ENCODE results near the gene ZBTB48.

Gene ZBTB48

DNA sequence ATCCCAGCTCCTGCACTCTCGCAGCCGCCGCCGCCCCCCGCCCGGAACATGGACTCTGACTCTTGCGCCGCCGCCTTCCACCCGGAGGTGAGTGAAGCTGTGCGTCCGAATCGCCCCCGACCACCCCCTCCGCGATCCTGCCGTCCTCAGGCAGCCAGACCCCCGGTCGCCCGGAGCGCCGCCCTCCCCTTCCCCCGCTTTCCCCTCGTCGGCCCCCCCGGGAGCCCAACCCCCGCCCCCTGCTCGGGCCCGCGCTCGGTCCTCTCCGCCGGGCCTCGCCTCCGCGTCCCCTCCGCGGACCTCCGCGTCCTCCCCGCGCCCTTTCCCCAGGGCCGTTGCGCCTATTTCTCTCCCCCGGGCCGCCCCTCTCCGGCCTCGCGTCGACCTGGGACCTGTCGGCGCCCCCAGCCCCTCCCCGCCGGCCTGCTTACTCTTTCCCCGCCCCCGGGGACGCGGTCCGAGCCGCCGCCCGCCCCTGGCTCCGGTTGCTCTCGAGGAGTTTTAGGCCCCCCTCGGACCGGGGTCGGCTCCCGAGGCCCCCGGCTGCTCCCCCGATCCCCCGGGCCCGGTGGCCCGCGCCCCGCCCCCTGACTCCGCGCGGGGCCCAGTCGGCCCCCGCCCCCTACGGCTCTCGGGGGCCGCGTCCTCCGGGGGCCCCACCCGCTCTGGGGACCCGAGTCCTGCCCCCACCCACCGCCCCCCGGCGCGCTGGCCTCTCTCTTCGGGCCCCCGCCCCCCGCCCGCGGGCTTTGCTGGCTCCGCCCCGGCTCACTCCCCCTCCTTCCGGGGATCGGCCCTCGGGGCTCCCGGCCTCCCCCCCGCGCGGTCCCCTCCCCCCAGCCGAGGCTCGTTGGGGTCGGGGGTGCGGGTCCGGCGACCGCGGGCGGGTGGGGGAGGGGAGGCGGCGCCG, 34.5 kb downstream of the ZBTB48 start:
- peak; percentile 44 for DNase-seq

DNA sequence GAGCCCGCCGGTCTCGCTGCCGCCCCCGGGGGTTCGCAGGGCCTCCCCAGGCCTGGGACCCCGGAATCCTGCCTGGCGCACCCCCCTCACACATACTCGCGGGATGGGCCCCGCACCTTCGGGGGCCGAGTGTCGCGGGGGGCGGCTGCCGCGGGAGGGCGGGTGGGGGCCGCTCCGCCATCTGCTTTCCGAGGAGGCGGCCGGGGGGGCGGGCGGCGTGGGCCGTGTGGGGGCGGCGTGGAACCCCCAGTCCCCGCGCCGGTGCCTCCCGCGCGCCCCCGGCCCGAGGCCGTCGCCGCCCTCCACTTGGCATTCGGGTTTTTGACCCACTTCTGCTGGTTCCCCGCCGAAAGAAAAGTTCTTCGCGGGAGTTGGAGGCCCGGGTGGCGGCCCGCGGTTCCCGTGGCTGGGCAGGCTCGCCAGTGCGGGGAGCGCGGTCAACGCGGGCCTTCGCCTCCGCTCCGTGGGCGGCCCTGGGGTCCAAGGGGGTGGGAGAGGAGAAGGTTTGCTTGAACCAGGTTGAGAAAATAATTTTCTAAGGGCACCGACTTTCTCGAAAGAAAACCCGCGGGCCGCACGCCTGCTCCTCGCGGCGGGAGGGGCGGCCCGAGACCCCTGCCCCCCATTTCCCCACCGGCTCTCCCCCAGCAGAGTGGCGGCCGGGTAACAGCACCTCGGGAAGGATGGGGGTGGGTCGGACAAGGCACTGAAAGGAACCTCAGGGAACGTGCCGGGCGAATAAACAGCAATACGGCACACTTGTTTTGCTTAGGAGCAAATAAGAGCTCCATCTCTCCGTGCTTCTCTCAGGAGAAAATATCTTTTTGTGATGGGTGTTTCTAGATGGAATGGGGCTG, 35.4 kb downstream of the ZBTB48 start:
- no peak for DNase-seq

DNA sequence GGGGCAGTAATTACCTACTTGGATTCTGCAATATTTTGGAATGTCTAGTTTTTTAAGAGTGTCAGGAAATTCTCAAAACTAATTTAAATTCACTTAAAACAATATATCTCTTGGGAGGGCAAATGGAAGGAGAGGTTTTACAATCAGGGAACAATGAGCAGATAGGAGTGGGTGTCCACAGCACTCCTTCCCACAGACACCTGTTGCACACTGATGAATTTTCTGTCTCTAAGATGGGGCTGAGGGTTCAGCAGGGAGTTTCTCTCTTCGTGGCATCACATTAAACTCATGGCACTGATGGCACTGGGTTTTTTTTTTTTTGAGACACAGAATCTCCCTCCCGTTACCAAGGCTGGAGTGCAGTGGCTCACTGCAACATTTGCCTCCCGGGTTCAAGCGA, 39.3 kb downstream of the ZBTB48 start:
- DNase-seq, result no peak

DNA sequence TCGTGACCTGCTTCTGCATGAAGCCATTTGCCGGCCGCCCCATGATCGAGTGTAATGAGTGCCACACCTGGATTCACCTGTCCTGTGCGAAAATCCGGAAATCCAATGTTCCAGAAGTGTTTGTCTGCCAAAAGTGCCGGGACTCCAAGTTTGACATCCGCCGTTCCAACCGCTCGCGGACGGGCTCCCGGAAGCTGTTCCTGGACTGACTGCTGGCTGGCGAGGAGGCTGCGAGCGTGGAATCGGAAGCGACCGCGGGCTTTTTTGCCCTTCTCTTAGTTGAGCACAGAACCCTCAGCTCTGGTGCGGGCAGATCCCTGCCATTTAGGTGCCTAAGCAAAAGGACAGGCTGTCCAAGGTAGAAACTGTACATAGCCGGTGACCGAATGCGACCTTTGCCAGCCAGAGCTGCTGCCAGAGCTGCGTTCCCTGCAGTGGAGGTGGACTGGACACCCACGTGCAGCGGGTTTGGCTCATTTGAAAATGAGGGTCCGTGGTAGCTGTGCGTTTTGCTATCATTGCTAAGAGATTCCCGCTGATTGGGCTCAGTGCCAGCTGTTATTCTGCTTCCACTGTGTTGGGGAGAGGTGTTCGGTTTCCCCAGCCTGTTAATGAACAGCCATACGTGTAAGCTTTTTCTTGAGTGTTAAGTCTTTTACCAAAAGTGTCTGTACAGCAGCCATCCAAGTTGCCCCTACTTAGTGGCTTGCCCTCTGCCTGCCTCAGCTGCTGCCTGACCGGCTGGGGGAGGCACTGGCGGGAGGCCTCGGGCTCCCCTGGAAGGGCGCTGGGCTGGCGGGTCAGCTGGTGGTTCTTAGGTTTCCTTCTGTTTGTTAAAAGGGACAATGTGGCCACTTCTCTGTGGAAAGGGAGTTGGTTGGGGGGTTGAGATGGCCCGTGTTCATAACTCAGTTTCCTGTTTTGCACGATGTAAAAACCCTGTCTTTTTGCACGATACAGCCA, 41.9 kb downstream of the ZBTB48 start:
- no peak for DNase-seq

DNA sequence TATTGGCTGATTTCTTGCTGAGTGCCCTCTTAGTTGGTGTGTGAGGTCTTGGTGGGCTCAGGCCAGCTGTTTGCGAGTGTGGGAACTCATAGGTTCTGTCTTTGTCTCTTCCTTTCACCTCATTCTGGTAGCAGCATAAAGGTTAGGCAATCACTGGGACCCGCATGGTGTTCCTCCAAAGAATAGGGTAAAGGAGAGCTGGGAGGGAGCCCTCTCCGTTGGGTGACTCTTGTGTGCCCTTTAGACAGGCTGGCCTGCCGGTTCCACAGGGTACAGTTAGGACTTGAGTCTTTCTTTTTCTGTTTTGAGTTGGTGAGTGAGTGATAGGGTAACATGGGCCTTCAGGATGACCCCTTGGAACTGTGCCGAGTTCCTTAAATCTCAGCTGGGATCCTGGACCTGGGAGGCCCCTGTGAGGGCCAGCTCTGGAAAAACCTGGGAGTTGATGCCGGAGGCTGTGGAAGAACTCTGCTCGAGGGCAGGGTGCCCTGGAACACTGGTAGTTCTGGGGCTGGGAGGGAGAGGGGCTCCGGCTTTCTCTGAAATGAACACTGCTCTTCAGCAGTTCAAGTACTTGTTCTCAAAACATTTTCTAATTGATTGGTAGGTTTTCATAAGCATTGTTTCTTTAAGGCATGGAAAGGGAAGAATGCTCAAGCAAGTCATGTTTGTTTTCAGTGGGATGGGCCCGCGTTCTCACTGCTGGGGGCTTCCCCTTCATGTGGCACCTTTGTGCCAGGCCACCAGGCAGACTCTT, 42.8 kb downstream of the ZBTB48 start:
- DNase-seq, result no peak

DNA sequence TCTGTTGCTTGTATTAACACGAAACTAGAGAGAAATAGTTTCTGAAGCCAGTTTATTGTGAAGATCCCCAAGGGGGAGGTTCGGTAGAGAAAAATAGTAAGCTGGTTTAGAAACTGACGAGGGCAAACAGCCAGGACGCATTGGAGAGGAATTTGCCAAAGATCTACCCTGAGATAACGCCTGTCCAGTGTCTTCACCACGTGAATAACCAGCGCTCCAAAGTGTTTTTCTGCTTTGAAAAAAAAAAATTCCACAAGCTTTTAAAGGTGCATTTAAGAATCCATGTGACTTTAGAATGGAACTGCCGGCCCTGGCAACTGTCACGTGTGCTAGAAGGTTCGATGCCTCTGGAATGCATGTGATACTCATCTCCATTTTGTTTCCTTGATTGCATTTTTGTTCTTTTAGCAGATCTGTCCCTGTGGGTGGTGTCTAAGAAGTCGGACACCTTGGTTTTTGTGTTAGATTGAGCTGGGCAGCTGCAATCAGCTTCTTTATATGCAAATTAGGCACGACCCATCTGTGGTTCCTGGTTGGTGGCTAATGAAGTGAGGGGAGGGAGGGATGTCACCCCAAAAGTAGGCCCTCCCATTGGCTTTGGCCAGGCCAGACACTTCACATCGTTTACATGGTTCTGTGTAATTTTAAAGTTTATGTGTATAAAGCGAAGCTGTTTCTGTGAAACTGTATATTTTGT, 43.6 kb downstream of the ZBTB48 start:
- no peak for DNase-seq

DNA sequence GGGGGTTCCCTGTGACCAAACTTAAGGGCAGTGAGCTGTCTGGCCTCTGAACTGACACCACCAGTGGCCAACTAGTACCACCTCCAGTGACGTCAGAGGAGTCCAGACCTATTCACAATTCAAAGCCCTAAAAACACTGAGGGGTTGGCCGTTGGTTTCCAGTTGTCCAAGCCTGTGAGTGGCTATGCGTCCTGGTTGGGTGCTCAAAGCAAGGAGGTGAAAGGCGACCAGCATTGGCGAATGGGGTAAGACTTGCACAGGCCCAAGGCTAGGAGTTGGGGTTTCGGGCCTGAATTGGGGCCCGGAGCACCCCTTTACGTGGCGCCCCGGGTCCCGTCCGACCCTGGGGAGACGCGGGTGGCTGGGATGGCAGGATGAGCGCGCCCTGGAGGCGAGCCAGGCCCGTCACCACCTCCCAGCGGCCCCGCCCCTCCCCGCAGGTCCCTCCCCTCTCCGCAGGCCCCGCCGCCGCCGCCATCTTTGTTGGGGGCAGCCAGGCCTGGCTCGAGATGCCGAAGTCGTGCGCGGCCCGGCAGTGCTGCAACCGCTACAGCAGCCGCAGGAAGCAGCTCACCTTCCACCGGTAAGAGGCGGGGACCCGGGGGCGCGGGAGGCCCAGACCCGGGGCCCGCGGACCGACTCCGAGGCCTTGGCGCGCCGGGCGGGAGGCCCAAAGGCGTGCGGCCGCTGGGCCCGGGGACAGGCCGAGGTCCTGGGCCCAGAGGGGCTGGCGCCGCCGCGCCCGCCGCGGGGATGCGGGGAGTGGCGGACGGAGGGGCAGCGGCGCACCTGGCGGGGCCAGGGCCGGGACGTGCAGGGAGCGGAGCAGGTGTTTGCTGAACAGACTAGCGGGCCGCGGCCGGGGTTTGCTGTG, 45.2 kb downstream of the ZBTB48 start, which contains the start of gene THAP3:
TSS of gene THAP3 (plus strand) at position 159 of the 874 bp plus-strand sequence. CDS start at position 510, 351 bp downstream.
- DNase-seq, result peak; percentile 85

DNA sequence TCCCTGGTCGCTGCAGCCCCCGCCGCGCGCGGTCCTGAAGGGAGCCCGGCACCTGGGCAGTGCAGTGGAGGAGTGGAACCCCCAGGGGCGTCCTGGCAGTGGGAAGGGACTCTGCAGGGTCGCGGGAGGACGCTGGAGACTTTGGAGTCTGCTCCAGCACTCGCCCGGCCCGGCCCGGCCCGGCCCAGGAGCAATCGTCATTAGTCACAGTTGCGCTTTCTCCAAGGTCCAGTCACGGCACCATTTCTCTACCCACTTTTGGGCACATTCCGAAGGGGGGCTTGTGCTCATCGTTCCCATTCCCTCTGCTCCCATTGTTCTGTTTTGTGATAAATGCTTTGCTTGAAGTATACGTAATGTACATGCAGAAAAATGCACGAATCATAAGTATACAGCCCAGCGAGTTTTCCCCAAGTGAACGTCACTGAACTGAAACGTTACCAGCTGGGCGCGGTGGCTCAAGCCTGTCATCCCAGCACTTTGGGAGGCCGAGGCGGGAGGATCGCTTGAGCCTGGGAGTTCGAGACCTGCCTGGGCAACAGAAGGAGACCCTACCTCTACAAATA, 45.9 kb downstream of the ZBTB48 start:
- DNase-seq, result no peak

DNA sequence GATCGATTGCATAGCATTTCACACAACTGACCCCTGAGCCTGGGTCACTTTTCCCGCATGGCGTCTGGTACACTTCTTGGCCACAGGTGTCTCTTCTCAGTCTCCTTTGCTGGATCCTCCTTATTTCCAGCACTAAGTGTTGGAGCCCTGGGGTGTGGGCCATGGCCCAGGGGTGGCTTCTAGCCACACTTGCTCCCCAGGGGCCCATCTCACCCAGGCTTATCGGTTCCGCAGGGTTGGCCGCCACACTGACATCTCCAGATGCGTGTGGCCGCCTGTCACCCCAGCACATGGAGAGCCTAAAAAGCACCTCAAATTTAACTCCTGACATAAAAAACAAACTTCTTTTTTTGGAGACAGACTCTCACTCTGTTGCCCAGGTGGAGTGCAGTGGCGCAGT, 47.2 kb downstream of the ZBTB48 start:
- no peak for DNase-seq

DNA sequence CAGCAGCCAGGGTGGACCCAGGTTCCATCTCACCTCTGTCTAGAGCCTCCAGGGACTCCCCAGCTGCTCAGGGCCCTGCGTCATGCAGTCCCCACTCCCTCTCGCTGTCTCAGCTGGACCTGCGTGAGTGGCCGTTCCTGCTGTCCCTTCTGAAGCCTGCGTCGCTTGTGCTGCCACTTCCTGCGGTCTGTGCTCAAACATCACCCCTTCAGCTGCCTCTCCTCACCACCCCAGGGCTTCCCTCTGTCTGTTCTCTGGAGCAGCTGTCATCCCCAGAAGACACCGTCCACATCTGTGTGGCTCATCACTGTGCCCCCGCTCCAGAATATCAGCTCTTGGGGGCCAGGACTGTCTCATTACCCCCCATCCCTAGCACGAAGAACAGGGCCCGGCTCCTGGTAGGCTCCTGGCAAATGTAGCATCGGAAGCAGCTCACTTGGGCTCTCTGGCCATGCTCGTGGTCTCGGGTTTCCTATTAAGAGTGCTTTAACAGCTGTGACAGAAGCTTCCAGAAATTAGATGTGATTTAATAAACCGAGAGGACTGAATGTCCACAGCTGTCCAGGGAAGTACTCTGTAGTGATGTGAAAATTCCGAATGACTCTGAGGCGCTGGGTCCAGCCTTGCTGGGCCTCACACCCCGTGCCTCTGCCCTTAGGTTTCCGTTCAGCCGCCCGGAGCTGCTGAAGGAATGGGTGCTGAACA, 48.2 kb downstream of the ZBTB48 start:
- no peak for DNase-seq

DNA sequence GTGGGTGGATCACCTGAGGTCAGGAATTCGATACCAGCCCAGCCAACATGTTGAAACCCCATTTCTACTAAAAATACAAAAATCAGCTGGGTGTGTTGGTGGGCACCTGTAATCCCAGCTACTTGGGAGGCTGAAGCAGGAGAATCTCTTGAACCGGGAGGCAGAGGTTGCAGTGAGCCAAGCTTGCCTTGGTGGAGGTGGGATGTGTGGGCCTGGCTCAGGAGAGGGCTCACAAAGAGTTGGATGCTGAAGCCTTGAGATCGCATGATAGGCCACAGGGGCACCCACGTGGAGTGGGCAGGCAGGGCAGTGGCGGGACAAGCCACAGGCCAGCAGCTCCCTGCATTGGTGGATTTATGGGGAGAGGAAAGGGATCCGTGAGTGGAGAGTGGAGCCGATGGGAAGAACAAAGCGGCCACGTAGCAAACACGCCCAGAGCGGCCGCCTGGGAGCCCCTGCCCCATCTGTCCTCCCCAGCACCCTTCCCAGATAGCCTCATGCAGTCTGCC, 49.2 kb downstream of the ZBTB48 start:
- no peak for DNase-seq

DNA sequence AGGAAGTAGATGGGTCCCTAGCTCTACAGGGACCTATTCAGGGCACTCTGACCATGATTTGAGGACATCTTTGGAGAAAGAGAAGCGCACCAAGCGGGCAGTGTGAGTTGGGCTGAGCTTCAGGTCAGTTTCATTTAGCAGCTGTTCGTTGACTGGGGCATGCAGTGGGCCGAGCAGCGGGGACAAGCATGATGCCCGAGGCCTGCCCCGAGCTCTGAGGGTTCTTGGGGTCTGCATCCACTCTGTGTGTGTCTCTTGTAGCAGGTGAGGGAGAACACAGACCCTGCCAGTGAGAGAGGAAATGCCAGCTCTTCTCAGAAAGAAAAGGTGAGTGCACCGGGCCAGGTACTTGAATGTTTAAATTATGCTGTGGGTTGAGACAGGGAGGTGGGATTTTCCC, 50.2 kb downstream of the ZBTB48 start:
- DNase-seq, result no peak

DNA sequence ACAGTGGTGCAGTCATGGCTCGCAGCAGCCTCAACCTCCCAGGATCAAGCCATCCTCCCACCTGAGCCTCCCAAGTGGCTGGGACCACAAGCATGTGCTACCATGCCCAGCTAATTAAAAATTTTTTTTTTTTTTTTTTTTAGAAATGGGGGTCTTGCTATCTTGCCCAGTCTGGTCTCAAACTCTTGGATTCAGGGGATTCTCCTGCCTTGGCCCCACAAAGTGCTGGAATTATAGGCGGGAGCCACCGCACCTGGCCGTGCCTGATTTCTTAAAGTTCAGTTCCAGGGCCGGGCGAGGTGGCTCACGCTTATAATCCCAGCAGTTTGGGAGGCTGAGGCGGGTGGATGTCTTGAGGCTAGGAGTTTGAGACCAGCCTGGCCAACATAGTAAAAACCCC, 51.3 kb downstream of the ZBTB48 start:
- DNase-seq, result no peak

DNA sequence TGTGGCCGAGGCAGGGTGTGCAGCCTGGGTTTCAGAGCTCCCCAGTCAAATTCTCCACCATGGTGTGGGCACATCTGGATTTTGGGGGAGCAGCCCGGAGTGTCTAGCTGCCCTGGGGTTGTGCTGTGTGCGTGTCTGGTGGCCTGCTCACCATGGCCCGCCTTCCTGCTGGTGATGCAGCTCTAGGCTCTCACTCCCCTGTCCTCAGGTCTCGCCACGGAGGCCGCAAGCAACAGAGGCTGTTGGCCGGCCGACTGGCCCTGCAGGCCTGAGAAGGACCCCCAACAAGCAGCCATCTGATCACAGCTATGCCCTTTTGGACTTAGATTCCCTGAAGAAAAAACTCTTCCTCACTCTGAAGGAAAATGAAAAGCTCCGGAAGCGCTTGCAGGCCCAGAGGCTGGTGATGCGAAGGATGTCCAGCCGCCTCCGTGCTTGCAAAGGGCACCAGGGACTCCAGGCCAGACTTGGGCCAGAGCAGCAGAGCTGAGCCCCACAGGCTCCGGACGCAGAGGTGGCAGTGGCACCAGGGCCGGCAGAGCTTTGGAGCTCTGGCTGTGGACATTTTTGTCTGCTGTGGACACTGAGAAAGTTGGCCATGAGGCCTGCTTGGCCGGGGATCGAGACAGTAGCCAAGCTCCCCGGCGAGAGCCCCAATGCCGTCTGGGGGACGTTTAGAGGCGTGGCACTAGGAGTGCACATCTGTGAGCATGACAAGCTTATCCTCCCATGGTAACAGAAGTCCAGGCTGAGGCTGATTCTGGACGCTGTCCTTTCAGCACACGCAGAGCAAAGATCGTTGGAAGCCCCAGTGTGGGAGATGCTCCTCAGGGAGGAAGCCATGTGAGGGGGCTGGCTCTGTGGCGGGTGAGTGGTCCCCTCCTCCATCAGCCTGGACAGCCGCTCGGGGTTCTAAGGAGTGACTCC, 53.1 kb downstream of the ZBTB48 start:
- no peak for DNase-seq

DNA sequence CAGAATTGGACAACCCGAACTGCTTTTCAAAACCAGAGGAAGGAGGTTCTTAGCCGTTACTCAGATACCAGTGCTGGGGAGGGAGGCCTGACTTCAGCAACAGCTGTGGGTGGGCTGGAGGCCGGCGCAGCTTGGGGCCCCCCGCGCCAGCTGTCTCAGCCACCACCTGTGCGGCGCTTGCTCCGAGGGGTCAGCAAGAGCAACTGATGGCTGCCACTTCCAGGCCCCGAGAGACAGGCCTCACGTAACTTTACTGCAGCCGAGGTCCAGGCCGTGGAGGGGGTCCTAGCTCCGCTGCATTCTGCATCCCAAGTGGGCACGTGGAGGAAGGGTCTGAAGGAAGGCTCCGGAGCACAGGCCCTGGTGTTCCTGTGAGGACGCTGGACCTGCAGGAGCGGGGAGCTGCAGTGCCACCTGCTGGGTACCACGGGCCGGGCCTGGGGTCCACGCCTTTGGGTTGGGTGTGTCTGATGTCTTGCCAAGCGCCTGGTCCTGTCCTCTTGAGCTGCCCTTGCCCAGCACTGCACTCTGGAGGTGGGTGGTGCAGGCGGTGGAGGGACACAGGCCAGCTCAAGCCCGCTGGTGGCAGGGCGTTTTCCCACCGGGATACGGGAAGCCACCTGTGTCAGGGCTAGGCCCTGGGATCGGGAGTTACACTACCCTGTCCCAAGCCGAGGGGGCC, 54.7 kb downstream of the ZBTB48 start:
- DNase-seq, result no peak

DNA sequence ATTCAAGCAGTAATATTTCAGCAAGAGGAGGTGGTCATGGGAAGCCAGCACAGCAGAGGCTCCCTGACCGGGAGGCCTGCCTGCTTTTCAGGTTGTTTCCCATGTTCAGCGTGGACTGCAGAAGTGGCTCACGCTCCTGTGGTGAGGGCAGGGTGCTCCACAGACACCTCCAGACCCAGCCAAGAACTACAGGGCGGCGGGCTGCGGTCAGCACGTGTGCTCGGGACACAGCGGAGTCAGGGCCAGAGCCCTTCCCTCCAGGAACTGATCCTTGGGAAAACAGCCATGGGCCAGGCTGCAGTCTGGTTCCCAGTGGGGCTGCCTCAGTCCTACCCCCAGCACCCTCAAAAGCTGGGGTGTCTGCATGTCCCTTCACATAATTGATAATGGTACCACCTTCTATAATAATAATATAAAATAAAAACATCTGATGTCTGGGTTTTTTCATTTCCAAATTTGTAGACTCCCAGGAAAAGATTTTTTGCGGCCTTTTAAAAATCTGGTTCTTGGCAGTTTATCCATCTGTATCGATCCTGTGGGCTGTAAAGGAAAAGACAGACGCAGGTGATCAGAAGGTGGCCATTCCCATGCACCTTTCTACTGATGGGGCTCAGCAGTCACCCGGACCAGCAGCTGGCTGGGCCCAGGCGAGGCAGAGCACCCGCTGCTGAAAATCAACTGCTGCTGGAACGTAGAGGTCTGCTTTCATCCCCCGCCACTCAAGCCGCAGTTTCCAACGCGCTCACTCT, 55.5 kb downstream of the ZBTB48 start:
- DNase-seq, result no peak

Data from NCI-H345 (cell line).